Measurements from ENCODE around the gene UFD1.

UFD1 gene

GRCh38 chr22:19494676-19495173, 15.7 kb upstream of the UFD1 start:
- DNase-seq, result no peak

- no peak for DNase-seq
These were observed 15.1 kb upstream of the UFD1 start for GRCh38 chr22:19494001-19494560.

GRCh38 chr22:19492504-19493174, 13.6 kb upstream of the UFD1 start:
- DNase-seq, result no peak

GRCh38 chr22:19490628-19491230, 11.7 kb upstream of the UFD1 start:
- no peak for DNase-seq

GRCh38 chr22:19488884-19489843, 10.2 kb upstream of the UFD1 start:
- DNase-seq, result no peak

GRCh38 chr22:19488285-19488684, 9.3 kb upstream of the UFD1 start:
- DNase-seq, result no peak

- DNase-seq, result no peak
These were observed 4.7 kb upstream of the UFD1 start for GRCh38 chr22:19483481-19484244.

GRCh38 chr22:19482297-19482696, 3.3 kb upstream of the UFD1 start:
- no peak for DNase-seq

- DNase-seq, result no peak
These were observed 1.8 kb upstream of the UFD1 start for GRCh38 chr22:19480789-19481188.

GRCh38 chr22:19480173-19480568, 1.2 kb upstream of the UFD1 start:
- DNase-seq, result peak in 1 of 2 donors; percentile 33

GRCh38 chr22:19479355-19480172, 571 bp upstream of the UFD1 start, which contains the start of gene CDC45:
TSS of gene CDC45 (plus strand) at chr22:19479920. CDS start at chr22:19479969, 49 bp downstream.
- DNase-seq, result peak; percentile 92 to 94

- DNase-seq, result peak; percentile 16 to 28
These were observed 720 bp downstream of the UFD1 start for GRCh38 chr22:19478045-19478900.

GRCh38 chr22:19477321-19478044, 1.5 kb downstream of the UFD1 start:
- DNase-seq, result no peak

GRCh38 chr22:19476023-19476422, 3.0 kb downstream of the UFD1 start:
- no peak for DNase-seq

GRCh38 chr22:19473578-19473977, 5.4 kb downstream of the UFD1 start:
- DNase-seq, result no peak

GRCh38 chr22:19472233-19472632, 6.8 kb downstream of the UFD1 start:
- no peak for DNase-seq

GRCh38 chr22:19471572-19471971, 7.4 kb downstream of the UFD1 start:
- no peak for DNase-seq

GRCh38 chr22:19470010-19470409, 9.0 kb downstream of the UFD1 start:
- no peak for DNase-seq

GRCh38 chr22:19469421-19469820, 9.6 kb downstream of the UFD1 start:
- DNase-seq, result no peak

- DNase-seq, result no peak
These were observed 11.1 kb downstream of the UFD1 start for GRCh38 chr22:19467912-19468311.

Measured in stimulated activated CD4-positive, alpha-beta T cell treated with anti-CD3 and anti-CD28 coated beads, Interleukin-2, amount 100 ng/mL, for 24 hours (primary cell).